ENCODE results near the gene RXFP1. TPM values are rescaled to one million over a fixed set of nuclear protein-coding genes. Genes with fewer than 3 reads are reported as not detected.
"Not testable (repeated sequence)": the region's sequence is repeated elsewhere in the genome, so short reads cannot be mapped to it uniquely, and the experiment has no call there.

The RXFP1 gene
- total RNA-seq, 1 experiment from 2014 or later = not detected

DNA sequence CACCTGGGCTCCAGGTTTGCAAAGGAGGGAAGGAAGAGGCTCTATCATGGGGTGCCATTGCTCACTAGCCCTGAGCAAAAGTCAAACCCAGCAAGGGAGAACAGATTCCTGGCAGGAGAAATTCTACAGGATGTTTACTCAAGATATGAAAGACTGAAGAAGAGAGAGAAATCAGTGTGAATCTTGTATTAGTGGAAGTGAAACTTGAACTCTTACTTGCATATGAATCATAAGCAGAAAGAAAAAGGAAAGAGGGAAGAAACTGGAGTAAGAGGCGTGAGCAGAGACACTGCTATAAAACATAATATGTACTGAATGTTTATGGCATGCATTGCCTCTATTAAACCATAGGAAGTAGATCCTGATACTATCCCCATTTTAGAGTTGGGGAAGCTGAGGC lies 89.1 kb downstream of the RXFP1 start:
- H3K36me3 ChIP-seq (replicated peaks; ENCODE audit: control insufficient read depth, insufficient read depth, low read length) = no peaks in the 10 kb centered on the region
- H3K4me3 ChIP-seq (ENCODE audit: insufficient read depth, low read depth, low read length) = no peak overlapping the region
- no peak for DNase-seq
- H3K27me3 ChIP-seq (ENCODE audit: control insufficient read depth, insufficient read depth, low read length) = no peaks in the 10 kb centered on the region

DNA sequence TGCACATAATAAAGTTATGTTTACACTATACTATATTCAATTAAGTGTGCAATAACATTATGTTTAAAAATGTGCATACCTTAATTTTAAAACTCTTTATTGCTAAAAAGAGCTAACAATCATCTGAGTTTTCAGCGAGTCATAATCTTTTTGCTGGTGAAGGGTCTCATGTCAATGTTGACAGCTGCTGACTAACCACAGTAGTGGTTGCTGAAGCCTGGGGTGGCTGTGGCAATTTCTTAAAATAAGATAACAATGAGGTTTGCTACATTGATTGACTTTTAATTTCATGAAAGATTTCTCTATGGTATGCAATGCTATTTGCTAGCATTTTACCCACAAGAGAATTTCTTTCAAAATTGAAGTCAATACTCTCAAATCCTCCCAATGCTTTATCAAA lies 91.4 kb downstream of the RXFP1 start:
- H3K36me3 ChIP-seq (replicated peaks; ENCODE audit: control insufficient read depth, insufficient read depth, low read length) = no peaks in the 10 kb centered on the region
- H3K4me3 ChIP-seq (ENCODE audit: insufficient read depth, low read depth, low read length) = no peak overlapping the region
- no peaks in the 10 kb centered on the region for H3K27me3 ChIP-seq (ENCODE audit: control insufficient read depth, insufficient read depth, low read length)
- no peak for DNase-seq

- no peak for DNase-seq
- H3K4me3 ChIP-seq (ENCODE audit: insufficient read depth, low read depth, low read length) = no peak overlapping the region
- H3K36me3 ChIP-seq (replicated peaks; ENCODE audit: control insufficient read depth, insufficient read depth, low read length) = no peaks in the 10 kb centered on the region
- H3K27me3 ChIP-seq (ENCODE audit: control insufficient read depth, insufficient read depth, low read length) = no peaks in the 10 kb centered on the region
These were observed 96.3 kb downstream of the RXFP1 start for GRCh38 chr4:158617956-158618355.

DNA sequence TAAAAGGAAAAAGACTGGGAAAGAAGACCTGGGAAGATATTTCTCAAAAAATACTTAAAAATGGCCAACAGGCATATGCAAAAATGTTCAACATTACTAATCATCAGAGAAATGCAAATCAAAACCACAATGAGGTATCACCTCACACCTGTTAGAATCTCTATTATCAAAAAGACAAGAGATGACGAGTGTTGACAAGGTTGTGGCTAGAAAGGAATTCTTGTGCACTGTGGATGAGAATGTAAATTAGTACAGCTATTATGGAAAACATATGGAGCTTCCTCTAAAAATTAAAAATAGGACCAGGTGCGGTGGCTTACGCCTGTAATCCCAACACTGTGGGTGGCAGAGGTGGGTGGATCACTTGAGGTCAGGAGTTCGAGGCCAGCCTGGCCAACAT lies 100.0 kb downstream of the RXFP1 start:
- no peak for DNase-seq
- no peak overlapping the region for H3K4me3 ChIP-seq (ENCODE audit: insufficient read depth, low read depth, low read length)

DNA sequence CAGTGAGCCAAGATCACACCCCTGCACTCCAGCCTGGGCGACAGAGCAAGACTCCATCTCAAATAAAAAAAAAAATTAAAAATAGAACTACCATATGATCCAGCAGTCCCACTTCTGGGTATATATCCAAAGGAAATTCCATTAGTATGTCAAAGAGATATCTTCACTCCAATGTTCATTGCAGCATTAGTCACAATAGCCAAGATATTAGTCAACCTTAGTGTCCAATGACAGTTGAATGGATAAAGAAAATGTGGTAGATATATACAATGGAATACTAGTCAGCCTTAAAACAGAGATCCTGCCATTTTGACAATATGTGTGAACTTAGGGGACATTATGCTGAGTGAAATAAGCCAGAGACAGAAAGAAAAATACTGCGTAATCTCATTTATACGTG lies 100.6 kb downstream of the RXFP1 start:
- H3K36me3 ChIP-seq (replicated peaks; ENCODE audit: control insufficient read depth, insufficient read depth, low read length) = no peaks in the 10 kb centered on the region
- DNase-seq = no peak
- no peak overlapping the region for H3K4me3 ChIP-seq (ENCODE audit: insufficient read depth, low read depth, low read length)
- no peaks in the 10 kb centered on the region for H3K27me3 ChIP-seq (ENCODE audit: control insufficient read depth, insufficient read depth, low read length)

More for the DNA sequence above, 100.0 kb downstream of the RXFP1 start:
- H3K36me3 ChIP-seq (replicated peaks; ENCODE audit: control insufficient read depth, insufficient read depth, low read length) = no peaks in the 10 kb centered on the region
- H3K27me3 ChIP-seq (ENCODE audit: control insufficient read depth, insufficient read depth, low read length) = no peaks in the 10 kb centered on the region

- Histone ChIP-seq H3K27me3 (ENCODE audit: control insufficient read depth, insufficient read depth, low read length) (no peaks in the 10 kb centered on the region), H3K4me3 (ENCODE audit: insufficient read depth, low read depth, low read length) (no peak overlapping the region), H3K36me3 (replicated peaks; ENCODE audit: control insufficient read depth, insufficient read depth, low read length) (no peaks in the 10 kb centered on the region)
- peak; percentile 16 for DNase-seq
These were observed 103.3 kb downstream of the RXFP1 start for GRCh38 chr4:158624889-158625478.

DNA sequence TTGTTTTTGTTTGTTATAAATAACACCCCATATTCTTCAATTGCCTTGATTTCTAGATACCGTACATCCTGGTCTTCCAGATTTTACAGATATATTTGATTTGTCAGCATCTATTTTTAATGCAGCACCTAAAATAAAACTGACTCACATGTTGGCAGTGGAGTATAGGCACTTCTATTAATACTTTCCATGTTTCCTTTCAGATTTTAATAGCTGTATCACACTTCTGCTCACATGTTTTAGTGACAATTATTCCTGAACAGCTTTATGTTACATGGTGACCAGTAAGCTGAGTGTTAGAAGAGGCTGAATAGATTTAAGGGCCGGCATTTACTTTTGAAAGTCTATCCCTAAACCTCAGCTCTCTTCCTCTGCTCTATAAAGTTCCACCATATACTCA lies 103.9 kb downstream of the RXFP1 start:
- H3K27me3 ChIP-seq (ENCODE audit: control insufficient read depth, insufficient read depth, low read length) = no peaks in the 10 kb centered on the region

DNA sequence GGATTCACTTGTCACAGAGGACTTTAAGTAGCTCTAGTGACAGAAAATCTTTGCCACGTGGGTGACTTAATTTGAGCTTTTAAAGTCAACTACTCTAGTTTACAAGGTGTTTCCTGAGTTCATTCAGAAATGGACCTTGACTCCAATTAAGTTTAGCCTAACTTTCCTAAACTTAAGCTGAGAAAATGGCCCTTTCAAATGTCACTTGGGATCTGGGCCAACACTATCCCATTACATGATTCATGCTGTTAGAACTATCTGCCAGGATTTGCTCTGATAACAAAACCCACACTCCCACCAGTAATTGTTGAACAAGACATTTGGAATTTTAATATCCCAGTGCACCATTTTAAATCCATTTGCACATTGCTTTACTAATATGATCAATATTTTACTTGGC lies 109.2 kb downstream of the RXFP1 start:
- Histone ChIP-seq H3K4me3 (ENCODE audit: insufficient read depth, low read depth, low read length) (no peak overlapping the region), H3K36me3 (replicated peaks; ENCODE audit: control insufficient read depth, insufficient read depth, low read length) (no peaks in the 10 kb centered on the region), H3K27me3 (ENCODE audit: control insufficient read depth, insufficient read depth, low read length) (no peaks in the 10 kb centered on the region)
- no peak for DNase-seq

More for the DNA sequence above, 103.9 kb downstream of the RXFP1 start:
- no peak for DNase-seq
- no peak overlapping the region for H3K4me3 ChIP-seq (ENCODE audit: insufficient read depth, low read depth, low read length)
- no peaks in the 10 kb centered on the region for H3K36me3 ChIP-seq (replicated peaks; ENCODE audit: control insufficient read depth, insufficient read depth, low read length)

DNA sequence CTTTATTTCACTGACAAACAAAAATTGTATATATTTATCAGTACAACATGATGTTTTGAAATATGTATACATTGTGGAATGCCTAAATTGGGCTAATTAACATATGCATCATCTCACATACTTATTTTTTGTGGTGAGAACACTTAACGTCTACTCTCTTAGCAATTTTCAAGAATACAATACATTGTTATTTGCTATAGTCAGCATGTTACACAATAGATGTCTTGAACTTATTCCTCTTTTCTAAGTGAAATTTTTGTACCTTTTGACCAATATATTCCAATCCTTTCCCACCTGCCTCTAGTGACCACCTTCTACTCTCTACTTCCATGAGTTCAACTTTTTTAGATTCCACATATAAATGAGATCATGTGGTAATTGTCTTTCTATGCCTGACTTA lies 114.9 kb downstream of the RXFP1 start:
- Histone ChIP-seq H3K27me3 (ENCODE audit: control insufficient read depth, insufficient read depth, low read length) (no peaks in the 10 kb centered on the region), H3K4me3 (ENCODE audit: insufficient read depth, low read depth, low read length) (no peak overlapping the region), H3K36me3 (replicated peaks; ENCODE audit: control insufficient read depth, insufficient read depth, low read length) (no peaks in the 10 kb centered on the region)
- no peak for DNase-seq

GRCh38 chr4:158644356-158644755 lies 122.7 kb downstream of the RXFP1 start:
- H3K36me3 ChIP-seq (replicated peaks; ENCODE audit: control insufficient read depth, insufficient read depth, low read length) = no peaks in the 10 kb centered on the region
- DNase-seq = no peak

DNA sequence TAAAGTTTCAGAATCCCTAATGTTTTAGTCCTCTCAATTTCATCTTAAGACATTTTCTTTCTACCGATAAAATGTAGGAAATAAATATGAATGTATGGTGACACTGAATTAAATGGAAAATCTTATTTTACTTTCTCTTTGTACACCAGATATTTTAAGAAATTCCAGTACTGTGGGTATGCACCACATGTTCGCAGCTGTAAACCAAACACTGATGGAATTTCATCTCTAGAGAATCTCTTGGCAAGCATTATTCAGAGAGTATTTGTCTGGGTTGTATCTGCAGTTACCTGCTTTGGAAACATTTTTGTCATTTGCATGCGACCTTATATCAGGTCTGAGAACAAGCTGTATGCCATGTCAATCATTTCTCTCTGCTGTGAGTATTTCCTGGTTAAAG lies 123.1 kb downstream of the RXFP1 start:
- Histone ChIP-seq H3K4me3 (ENCODE audit: insufficient read depth, low read depth, low read length) (no peak overlapping the region), H3K27me3 (ENCODE audit: control insufficient read depth, insufficient read depth, low read length) (no peaks in the 10 kb centered on the region), H3K36me3 (replicated peaks; ENCODE audit: control insufficient read depth, insufficient read depth, low read length) (no peaks in the 10 kb centered on the region)
- DNase-seq = no peak

More at GRCh38 chr4:158644356-158644755, 122.7 kb downstream of the RXFP1 start:
- no peak overlapping the region for H3K4me3 ChIP-seq (ENCODE audit: insufficient read depth, low read depth, low read length)
- H3K27me3 ChIP-seq (ENCODE audit: control insufficient read depth, insufficient read depth, low read length) = no peaks in the 10 kb centered on the region

DNA sequence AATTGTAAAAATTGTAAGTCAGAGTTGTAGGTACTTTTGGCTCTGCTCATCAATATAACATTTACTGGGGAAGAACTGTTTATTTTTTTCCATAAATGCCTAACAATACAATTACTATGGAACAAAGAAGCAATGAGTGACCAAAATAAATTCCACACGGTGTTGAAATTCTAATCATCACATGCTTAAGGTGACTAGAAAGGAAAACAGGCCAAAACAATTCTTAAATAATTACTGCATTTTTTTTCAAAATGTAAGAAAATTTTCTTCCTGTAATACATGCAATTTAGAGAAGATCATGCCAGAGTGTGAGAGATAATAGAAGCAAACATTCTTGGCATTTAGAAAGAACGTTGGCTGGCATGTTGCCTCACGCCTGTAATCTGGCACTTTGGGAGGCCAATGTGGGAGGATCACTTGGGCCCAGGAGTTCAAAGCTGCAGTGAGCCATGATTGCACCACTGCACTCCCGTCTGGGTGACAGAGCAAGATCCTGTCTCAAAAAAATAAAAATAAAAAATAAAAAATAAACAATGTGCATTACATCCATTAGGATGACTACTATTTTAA lies 127.5 kb downstream of the RXFP1 start:
- DNase-seq = no peak
- Histone ChIP-seq H3K27me3 (ENCODE audit: control insufficient read depth, insufficient read depth, low read length) (no peaks in the 10 kb centered on the region), H3K4me3 (ENCODE audit: insufficient read depth, low read depth, low read length) (no peak overlapping the region), H3K36me3 (replicated peaks; ENCODE audit: control insufficient read depth, insufficient read depth, low read length) (no peaks in the 10 kb centered on the region)

GRCh38 chr4:158652920-158653319 lies 131.2 kb downstream of the RXFP1 start:
- H3K27me3 ChIP-seq (ENCODE audit: control insufficient read depth, insufficient read depth, low read length) = no peaks in the 10 kb centered on the region
- no peak for DNase-seq
- H3K36me3 ChIP-seq (replicated peaks; ENCODE audit: control insufficient read depth, insufficient read depth, low read length) = no peaks in the 10 kb centered on the region
- no peak overlapping the region for H3K4me3 ChIP-seq (ENCODE audit: insufficient read depth, low read depth, low read length)

- Histone ChIP-seq H3K36me3 (replicated peaks; ENCODE audit: control insufficient read depth, insufficient read depth, low read length) (no peaks in the 10 kb centered on the region), H3K4me3 (ENCODE audit: insufficient read depth, low read depth, low read length) (no peak overlapping the region), H3K27me3 (ENCODE audit: control insufficient read depth, insufficient read depth, low read length) (no peaks in the 10 kb centered on the region)
- peak; percentile 44 for DNase-seq
These were observed 134.8 kb downstream of the RXFP1 start for GRCh38 chr4:158656439-158656838.

DNA sequence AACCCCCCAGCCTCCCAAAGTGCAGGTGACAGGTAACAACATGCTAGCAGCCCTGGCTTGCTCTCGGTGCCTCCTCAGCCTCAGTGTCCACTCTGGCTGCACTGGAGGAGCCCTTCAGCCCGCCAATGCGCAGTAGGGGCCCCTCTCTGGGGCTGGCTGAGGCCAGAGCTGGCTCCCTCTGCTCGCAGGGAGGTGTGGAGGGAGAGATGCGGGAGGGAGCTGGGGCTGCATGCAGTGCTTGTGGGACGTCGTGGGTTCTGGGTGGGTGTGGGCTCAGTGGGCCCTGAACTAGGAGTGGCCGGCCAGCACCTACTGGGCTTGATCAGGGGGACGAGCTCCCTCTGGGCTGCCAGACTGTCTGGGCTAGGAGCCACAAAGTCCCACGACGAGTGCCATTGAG lies 135.6 kb downstream of the RXFP1 start:
- Histone ChIP-seq H3K36me3 (replicated peaks; ENCODE audit: control insufficient read depth, insufficient read depth, low read length) (no peaks in the 10 kb centered on the region), H3K27me3 (ENCODE audit: control insufficient read depth, insufficient read depth, low read length) (no peaks in the 10 kb centered on the region), H3K4me3 (ENCODE audit: insufficient read depth, low read depth, low read length) (no peak overlapping the region)
- DNase-seq = no peak

- not testable (repeated sequence) for H3K4me3 ChIP-seq (ENCODE audit: insufficient read depth, low read depth, low read length); H3K27me3 ChIP-seq (ENCODE audit: control insufficient read depth, insufficient read depth, low read length); H3K36me3 ChIP-seq (replicated peaks; ENCODE audit: control insufficient read depth, insufficient read depth, low read length); DNase-seq
These were observed 141.6 kb downstream of the RXFP1 start for GRCh38 chr4:158663255-158663654.

All from H7 (cell line).